SK-N-SH treated with all-trans-retinoic acid at 6 μM for 48 hours (cell line): ENCODE results near the gene FBLIM1.
A peak's percentile ranks its signal among the peaks of the same experiment; 100 is the strongest.

Experiments
- ATAC-seq: fragments of 200-7000 bp; cut with Tn5 transposase; 3 replicates; pipeline ENCODE4 v1.9.1; 2020; ENCODE audit warnings: mild to moderate bottlenecking, moderate library complexity
- ARNTL ChIP-seq: fragments of 450-650 bp; formaldehyde crosslinking; IDR thresholded peaks from 2 replicates; pipeline ENCODE4 v1.5.0; 2020; ENCODE audit warnings: low read depth, mild to moderate bottlenecking, moderate library complexity, borderline replicate concordance
- BACH2 ChIP-seq: fragments of 250-450 bp; sonication (Bioruptor Pico); IDR thresholded peaks from 2 replicates; pipeline ENCODE4 v1.9.0; 2021; ENCODE audit warnings: mild to moderate bottlenecking, borderline replicate concordance
- CREB5 ChIP-seq: fragments of 250-450 bp; sonication (Bioruptor Pico); IDR thresholded peaks from 2 replicates; pipeline ENCODE4 v1.5.1; 2020; ENCODE audit warnings: low read depth, mild to moderate bottlenecking, moderate library complexity
- CSDC2 ChIP-seq: fragments of 250-450 bp; sonication (Bioruptor Pico); IDR thresholded peaks from 2 replicates; pipeline ENCODE4 v1.5.0; 2020; ENCODE audit warnings: mild to moderate bottlenecking, moderate library complexity
- ESRRG ChIP-seq: fragments of 250-450 bp; sonication (Bioruptor Pico); IDR thresholded peaks from 2 replicates; pipeline ENCODE4 v1.6.1; 2021; ENCODE audit warnings: mild to moderate bottlenecking
- GLIS3 ChIP-seq: fragments of 250-450 bp; sonication (Bioruptor Pico); IDR thresholded peaks from 2 replicates; pipeline ENCODE4 v1.5.0; 2020; ENCODE audit warnings: mild to moderate bottlenecking, moderate library complexity
- ISL1 ChIP-seq: fragments of 250-450 bp; sonication (Bioruptor Pico); IDR thresholded peaks from 2 replicates; pipeline ENCODE4 v2.1.2; 2022; ENCODE audit warnings: mild to moderate bottlenecking, moderate library complexity
- OSR1 ChIP-seq: fragments of 250-450 bp; sonication (Bioruptor Pico); IDR thresholded peaks from 2 replicates; pipeline ENCODE4 v1.8.0; 2022; ENCODE audit warnings: moderate library complexity, mild to moderate bottlenecking, inconsistent platforms
- PATZ1 ChIP-seq: fragments of 250-450 bp; sonication (Bioruptor Pico); IDR thresholded peaks from 2 replicates; pipeline ENCODE4 v1.8.0; 2020; ENCODE audit warnings: mild to moderate bottlenecking, moderate library complexity, borderline replicate concordance
- PPARA ChIP-seq: fragments of 250-450 bp; sonication (Bioruptor Pico); IDR thresholded peaks from 2 replicates; pipeline ENCODE4 v1.5.0; 2020; ENCODE audit warnings: mild to moderate bottlenecking, borderline replicate concordance
- SNAI2 ChIP-seq: fragments of 250-450 bp; sonication (Bioruptor Pico); IDR thresholded peaks from 2 replicates; pipeline ENCODE4 v1.5.0; 2020; ENCODE audit warnings: mild to moderate bottlenecking, moderate library complexity
- TCF4 ChIP-seq: fragments of 250-450 bp; sonication (Bioruptor Pico); IDR thresholded peaks from 2 replicates; pipeline ENCODE4 v1.8.0; 2021; ENCODE audit warnings: mild to moderate bottlenecking, moderate library complexity, borderline replicate concordance
- TOX ChIP-seq: fragments of 250-450 bp; sonication (Bioruptor Pico); IDR thresholded peaks from 2 replicates; pipeline ENCODE4 v1.8.0; 2021; ENCODE audit warnings: mild to moderate bottlenecking, moderate library complexity, borderline replicate concordance
- TSHZ2 ChIP-seq: fragments of 250-450 bp; sonication (Bioruptor Pico); IDR thresholded peaks from 2 replicates; pipeline ENCODE4 v1.5.0; 2020; ENCODE audit warnings: mild to moderate bottlenecking, moderate library complexity
- ZFP3 ChIP-seq: fragments of 250-450 bp; sonication (Bioruptor Pico); IDR thresholded peaks from 2 replicates; pipeline ENCODE4 v1.5.0; 2020; ENCODE audit warnings: mild to moderate bottlenecking, moderate library complexity
- ZNF565 ChIP-seq: fragments of 450-650 bp; formaldehyde crosslinking; conservative IDR thresholded peaks from 2 replicates; pipeline ENCODE4 v1.5.0; 2020; ENCODE audit warnings: low read depth, mild to moderate bottlenecking, moderate library complexity
- ZNF70 ChIP-seq: fragments of 450-650 bp; formaldehyde crosslinking; IDR thresholded peaks from 2 replicates; pipeline ENCODE4 v1.5.0; 2020; ENCODE audit warnings: mild to moderate bottlenecking, moderate library complexity

The FBLIM1 gene

GRCh38 chr1:15788624-15789301 is 30.2 kb downstream of the FBLIM1 start:
- peak; percentile 6; the same call in 1 of the 3 replicates for ATAC-seq
- TF ChIP-seq CREB5 (CRISPR knock-in tag) (no peak), ZFP3 (CRISPR knock-in tag) (no peak)

- ATAC-seq: no peak
- TF ChIP-seq ZNF565 (no peak), ARNTL (CRISPR knock-in tag) (no peak), PPARA (CRISPR knock-in tag) (no peak), BACH2 (no peak), TSHZ2 (CRISPR knock-in tag) (no peak)
- TF ChIP-seq, all 23 proteins: peak for 0
Measured at GRCh38 chr1:15796086-15796462, 37.5 kb downstream of the FBLIM1 start.

GRCh38 chr1:15797614-15798390 is 39.2 kb downstream of the FBLIM1 start:
- TF ChIP-seq SNAI2 (CRISPR knock-in tag) (no peak), BACH2 (no peak), CREB5 (CRISPR knock-in tag) (no peak), OSR1 (CRISPR knock-in tag) (no peak), PATZ1 (CRISPR knock-in tag) (no peak), ISL1 (CRISPR knock-in tag) (no peak), ESRRG (CRISPR knock-in tag) (no peak), TOX (CRISPR knock-in tag) (no peak), PPARA (CRISPR knock-in tag) (no peak), TCF4 (CRISPR knock-in tag) (no peak)
- TF ChIP-seq, all 23 proteins: peak for 0
- no peak for ATAC-seq

- ATAC-seq: peak; percentile 69
- TF ChIP-seq TOX (CRISPR knock-in tag): no peak
- no peak for TF ChIP-seq TSHZ2 (CRISPR knock-in tag)
- no peak for TF ChIP-seq PPARA (CRISPR knock-in tag)
- TF ChIP-seq CREB5 (CRISPR knock-in tag): no peak
- no peak for TF ChIP-seq CSDC2 (CRISPR knock-in tag)
- no peak for TF ChIP-seq BACH2
- no peak for TF ChIP-seq ZNF70 (CRISPR knock-in tag)
- no peak for TF ChIP-seq TCF4 (CRISPR knock-in tag)
- no peak for TF ChIP-seq GLIS3
- TF ChIP-seq PATZ1 (CRISPR knock-in tag): no peak
- no peak for TF ChIP-seq ZNF565
- TF ChIP-seq ISL1 (CRISPR knock-in tag): no peak
Measured at GRCh38 chr1:15799004-15799867, 40.6 kb downstream of the FBLIM1 start.
